PC-9 (cell line): ENCODE measurements around the gene FAM3C. TPM values are rescaled to one million over a fixed set of nuclear protein-coding genes. Genes with fewer than 3 reads are reported as not detected.
A peak's percentile ranks its signal among the peaks of the same experiment; 100 is the strongest.

Experiments used
- BruUV-seq: library from RNA; stranded (reverse); fragments of 400-500 nt; replicated peaks from 2 replicates; lab custom pipeline; 2021; lab: Mats Ljungman, UMichigan
- CTCF ChIA-PET: fragments of 300-600 bp; sonication (Branson Sonifier 250); formaldehyde crosslinking; loops from one replicate; lab custom pipeline; 2022; ENCODE audit warnings: antibody characterized with exemption; lab: Charles Lee
- POLR2A ChIA-PET: fragments of 300-600 bp; sonication (Branson Sonifier 250); formaldehyde crosslinking; loops from one replicate; lab custom pipeline; 2022; ENCODE audit warnings: antibody characterized with exemption; ENCODE audit not compliant: unreplicated experiment; lab: Charles Lee
- DNase-seq, 2 experiments: peaks; one replicate each; pipeline versions ENCODE4 v3.0.0 to v3.0.0-alpha.2; 2015 to 2022; ENCODE audit warnings: mixed read lengths in 1 of 2
- H2AFZ ChIP-seq: fragments of 200-600 bp; sonication (generic); 2 replicates; pipeline ENCODE4 v1.8.1; 2017; ENCODE audit warnings: antibody characterized with exemption
- H3F3A ChIP-seq: fragments of 200-600 bp; sonication (generic); 2 replicates; pipeline ENCODE4 v1.8.1; 2017; ENCODE audit warnings: antibody characterized with exemption, mild to moderate bottlenecking, low read depth; ENCODE audit not compliant: insufficient read depth
- H3K27ac ChIP-seq: fragments of 200-600 bp; sonication (generic); 2 replicates; pipeline ENCODE4 v1.6.1; 2016; ENCODE audit warnings: mixed run types
- H3K27me3 ChIP-seq: fragments of 200-600 bp; sonication (generic); 2 replicates; pipeline ENCODE4 v1.6.1; 2016; ENCODE audit warnings: low read depth, mixed run types; ENCODE audit not compliant: insufficient read depth
- H3K36me3 ChIP-seq: fragments of 200-600 bp; sonication (generic); 2 replicates; pipeline ENCODE4 v1.6.1; 2016; ENCODE audit warnings: low read depth, mixed run types
- H3K4me1 ChIP-seq: fragments of 200-600 bp; sonication (generic); replicated peaks from 2 replicates; pipeline ENCODE4 v1.6.1; 2016; ENCODE audit warnings: mixed run types; ENCODE audit not compliant: insufficient read depth
- H3K4me2 ChIP-seq: fragments of 200-600 bp; sonication (generic); 2 replicates; pipeline ENCODE4 v1.6.1; 2017; ENCODE audit warnings: mixed run types
- H3K4me3 ChIP-seq: fragments of 200-600 bp; sonication (generic); 2 replicates; pipeline ENCODE4 v1.6.1; 2016; ENCODE audit warnings: mixed run types
- H3K79me2 ChIP-seq: fragments of 200-600 bp; sonication (generic); 2 replicates; pipeline ENCODE4 v1.6.1; 2017; ENCODE audit warnings: low read depth, mixed run types
- H3K9me2 ChIP-seq: fragments of 200-600 bp; sonication (generic); 2 replicates; pipeline ENCODE4 v1.8.1; 2017; ENCODE audit warnings: mild to moderate bottlenecking; ENCODE audit not compliant: insufficient read depth
- H3K9me3 ChIP-seq: fragments of 200-600 bp; sonication (generic); 2 replicates; pipeline ENCODE4 v1.8.1; 2016; ENCODE audit warnings: low read depth; ENCODE audit not compliant: insufficient read depth
- H4K20me1 ChIP-seq: fragments of 200-600 bp; sonication (generic); 2 replicates; pipeline ENCODE4 v1.8.1; 2017; ENCODE audit not compliant: insufficient read depth
- EZH2 ChIP-seq: fragments of 200-600 bp; sonication (generic); IDR thresholded peaks from 2 replicates; pipeline ENCODE4 v1.8.0; 2017; ENCODE audit warnings: antibody characterized with exemption, low read depth
- intact Hi-C: fragments of 100-400 bp; cut with micrococcal nuclease; formaldehyde crosslinking; loops from one replicate; pipeline ENCODE4 v1.10.0; 2022; ENCODE audit not compliant: unreplicated experiment
- total RNA-seq: library from RNA; stranded (reverse); gene quantifications from 2 replicates; pipeline ENCODE4 v1.2.3, GENCODE V29; 2021
- TF ChIP-seq, protein P1 (sequence below): fragments of 200-600 bp; sonication (generic); conservative IDR thresholded peaks from 2 replicates; pipeline ENCODE4 v1.6.1; 2017; ENCODE audit warnings: mixed run types, antibody characterized with exemption, mild to moderate bottlenecking, moderate library complexity

Gene FAM3C
- total RNA-seq, 1 experiment from 2014 or later: 134 TPM

DNA sequence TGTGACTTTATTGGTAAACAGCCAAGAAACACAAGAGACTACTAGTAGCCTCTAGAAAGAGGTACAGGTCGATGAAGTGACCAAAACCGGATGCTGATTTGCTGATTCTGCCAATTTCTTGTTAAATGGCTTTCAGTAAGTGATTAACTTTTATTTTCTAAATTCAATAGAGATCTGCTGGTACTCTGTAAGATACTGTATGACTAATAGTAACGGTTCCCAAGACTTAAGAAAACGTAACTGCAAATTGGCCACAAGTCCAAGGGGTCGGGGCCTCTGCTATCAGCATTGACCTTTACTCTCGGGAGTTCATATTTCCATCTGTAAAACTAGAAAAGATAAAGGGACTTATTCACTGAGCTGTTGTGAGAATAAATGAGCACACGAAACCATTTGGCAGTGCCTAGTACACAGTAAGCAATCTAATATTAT lies 1.4 kb downstream of the FAM3C start:
- DNase-seq: no peak
- no peaks in the 10 kb centered on the region for H3K9me2 ChIP-seq
- peaks cover 61% of the 10 kb centered on the region for H3K79me2 ChIP-seq
- H3K27me3 ChIP-seq: no peaks in the 10 kb centered on the region
- TF ChIP-seq, protein P1, sequence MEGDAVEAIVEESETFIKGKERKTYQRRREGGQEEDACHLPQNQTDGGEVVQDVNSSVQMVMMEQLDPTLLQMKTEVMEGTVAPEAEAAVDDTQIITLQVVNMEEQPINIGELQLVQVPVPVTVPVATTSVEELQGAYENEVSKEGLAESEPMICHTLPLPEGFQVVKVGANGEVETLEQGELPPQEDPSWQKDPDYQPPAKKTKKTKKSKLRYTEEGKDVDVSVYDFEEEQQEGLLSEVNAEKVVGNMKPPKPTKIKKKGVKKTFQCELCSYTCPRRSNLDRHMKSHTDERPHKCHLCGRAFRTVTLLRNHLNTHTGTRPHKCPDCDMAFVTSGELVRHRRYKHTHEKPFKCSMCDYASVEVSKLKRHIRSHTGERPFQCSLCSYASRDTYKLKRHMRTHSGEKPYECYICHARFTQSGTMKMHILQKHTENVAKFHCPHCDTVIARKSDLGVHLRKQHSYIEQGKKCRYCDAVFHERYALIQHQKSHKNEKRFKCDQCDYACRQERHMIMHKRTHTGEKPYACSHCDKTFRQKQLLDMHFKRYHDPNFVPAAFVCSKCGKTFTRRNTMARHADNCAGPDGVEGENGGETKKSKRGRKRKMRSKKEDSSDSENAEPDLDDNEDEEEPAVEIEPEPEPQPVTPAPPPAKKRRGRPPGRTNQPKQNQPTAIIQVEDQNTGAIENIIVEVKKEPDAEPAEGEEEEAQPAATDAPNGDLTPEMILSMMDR: no peak
- no peak for TF ChIP-seq EZH2
- H3K4me3 ChIP-seq: peak overlapping the region; percentile 94; the same call in 1 of the 2 replicates
- H3K27ac ChIP-seq: no peak overlapping the region
- H3K4me2 ChIP-seq: peak overlapping the region; percentile 86
- H3K9me3 ChIP-seq: 0 out of 2 replicates have a peak, but pooled peaks cover 4% of the 10 kb centered on the region
- POLR2A ChIA-PET: interaction anchor here (0.6 to 1.2 kb wide), 3 partner anchors 35 to 136 kb away, joined by 3 to 17 read pairs (median 5); no protein-coding TSS in a partner anchor
- peaks cover 19% of the 10 kb centered on the region for H3K36me3 ChIP-seq
- no peaks in the 10 kb centered on the region; the same call in none of the 2 replicates for H4K20me1 ChIP-seq
- CTCF ChIA-PET: interaction anchor here (0.7 kb wide), 1 partner anchor 27 kb away, joined by 3 read pairs; no protein-coding TSS in a partner anchor
- H2AFZ ChIP-seq: no peak overlapping the region
- BruUV-seq: no TSS peak
- H3F3A ChIP-seq: peaks cover 4% of the 10 kb centered on the region; the same call in 1 of the 2 replicates
- peaks cover 22% of the 10 kb centered on the region for H3K4me1 ChIP-seq
- intact Hi-C loops: no loop called here

DNA sequence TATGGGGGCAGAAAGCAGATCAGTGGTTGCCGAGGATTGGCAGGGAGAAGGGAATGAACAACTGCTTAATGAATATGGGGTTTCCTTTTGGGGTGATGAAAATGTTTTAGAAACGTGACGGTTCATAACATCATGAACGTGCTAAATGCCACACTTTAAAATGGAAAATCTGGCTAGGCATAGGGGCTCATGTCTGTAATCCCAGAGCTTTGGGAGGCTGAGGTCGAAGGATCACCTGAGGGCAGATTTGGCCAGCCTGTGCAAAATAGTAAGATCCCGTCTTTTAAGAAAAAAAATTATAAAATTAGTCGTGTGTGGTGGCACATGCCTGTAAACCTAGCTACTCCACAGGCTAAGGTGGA lies 3.1 kb downstream of the FAM3C start:
- 0 out of 2 replicates have a peak, but pooled peaks cover 4% of the 10 kb centered on the region for H3K9me3 ChIP-seq
- intact Hi-C loops: no loop called here
- no peak overlapping the region for H3K4me2 ChIP-seq
- peaks cover 26% of the 10 kb centered on the region for H3K4me1 ChIP-seq
- TF ChIP-seq, protein P1: no peak
- no peak for TF ChIP-seq EZH2
- peaks cover 4% of the 10 kb centered on the region; the same call in 1 of the 2 replicates for H3F3A ChIP-seq
- peaks cover 25% of the 10 kb centered on the region for H3K36me3 ChIP-seq
- H3K4me3 ChIP-seq: no peak overlapping the region
- H3K27ac ChIP-seq: no peak overlapping the region
- POLR2A ChIA-PET: no interaction called here
- H3K79me2 ChIP-seq: peaks cover 78% of the 10 kb centered on the region
- BruUV-seq: no TSS peak
- H2AFZ ChIP-seq: no peak overlapping the region
- CTCF ChIA-PET: no interaction called here
- no peak for DNase-seq
- H4K20me1 ChIP-seq: no peaks in the 10 kb centered on the region; the same call in none of the 2 replicates
- no peaks in the 10 kb centered on the region for H3K27me3 ChIP-seq
- no peaks in the 10 kb centered on the region for H3K9me2 ChIP-seq

DNA sequence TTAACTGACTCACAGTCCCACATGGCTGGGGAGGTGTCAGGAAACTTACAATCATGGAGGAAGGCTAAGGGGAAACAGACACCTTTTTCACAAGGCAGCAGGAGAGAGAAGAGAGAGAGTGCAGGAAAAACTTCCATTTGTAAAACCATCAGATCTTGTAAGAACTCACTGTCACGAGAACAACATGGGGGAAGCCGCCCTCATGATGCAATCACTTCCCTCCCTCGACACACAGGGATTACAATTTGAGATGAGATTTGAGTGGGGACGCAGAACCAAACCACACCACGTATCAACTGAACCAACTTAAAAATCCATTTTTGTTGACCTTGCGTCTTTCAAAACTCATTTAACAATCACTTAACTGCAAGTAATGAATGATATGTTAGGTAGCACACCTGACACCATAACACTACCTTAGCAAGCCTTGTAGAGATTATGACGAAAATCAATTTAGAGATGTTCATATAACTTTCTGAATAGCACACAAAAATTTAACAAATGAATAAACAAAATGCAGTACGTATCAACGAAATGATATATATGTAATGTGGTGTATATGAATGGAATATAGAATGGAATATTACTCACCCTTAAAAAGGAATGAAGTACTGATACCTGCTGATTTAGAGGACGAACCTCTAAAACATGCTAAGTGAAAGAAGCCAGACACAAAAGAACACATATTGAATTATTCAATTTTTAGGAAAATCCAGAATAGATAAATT lies 3.7 kb downstream of the FAM3C start:
- no peak overlapping the region for H2AFZ ChIP-seq
- peaks cover 26% of the 10 kb centered on the region for H3K4me1 ChIP-seq
- intact Hi-C loops: no loop called here
- peaks cover 25% of the 10 kb centered on the region for H3K36me3 ChIP-seq
- POLR2A ChIA-PET: interaction anchor here (0.7 kb wide), 1 partner anchor 182 kb away, joined by 4 read pairs; no protein-coding TSS in a partner anchor
- no peaks in the 10 kb centered on the region for H3K9me2 ChIP-seq
- no peak for TF ChIP-seq EZH2
- TF ChIP-seq, protein P1: no peak
- CTCF ChIA-PET: no interaction called here
- no peak overlapping the region for H3K27ac ChIP-seq
- H3K27me3 ChIP-seq: no peaks in the 10 kb centered on the region
- BruUV-seq: no TSS peak
- DNase-seq: no peak
- H3K79me2 ChIP-seq: peaks cover 84% of the 10 kb centered on the region
- H3K4me3 ChIP-seq: no peak overlapping the region
- peaks cover 4% of the 10 kb centered on the region; the same call in 1 of the 2 replicates for H3F3A ChIP-seq
- 0 out of 2 replicates have a peak, but pooled peaks cover 4% of the 10 kb centered on the region for H3K9me3 ChIP-seq
- no peaks in the 10 kb centered on the region; the same call in none of the 2 replicates for H4K20me1 ChIP-seq
- H3K4me2 ChIP-seq: no peak overlapping the region; the same call in 1 of the 2 replicates
